GM18861 (cell line): ENCODE results near the gene INF2.
"Not testable (repeated sequence)": the region's sequence is repeated elsewhere in the genome, so short reads cannot be mapped to it uniquely, and the experiment has no call there.

Source experiments
- ATAC-seq: cut with Tn5 transposase; IDR thresholded peaks from one replicate; pipeline ENCODE4 v1.9.1; 2021; ENCODE audit not compliant: unreplicated experiment

Gene INF2

GRCh38 chr14:104689109-104689880 is at the start of gene INF2:
Gene INF2, plus strand, starts transcription at chr14:104689618. Its CDS starts 11,748 bp downstream, at chr14:104701366.
- ATAC-seq: no peak

- no peak for ATAC-seq
Observed at GRCh38 chr14:104639885-104640548, 49.4 kb upstream of the INF2 start.

- ATAC-seq: no peak
Observed at GRCh38 chr14:104640681-104641080, 48.7 kb upstream of the INF2 start.

- no peak for ATAC-seq
Observed at GRCh38 chr14:104641753-104642539, 47.5 kb upstream of the INF2 start.

DNA sequence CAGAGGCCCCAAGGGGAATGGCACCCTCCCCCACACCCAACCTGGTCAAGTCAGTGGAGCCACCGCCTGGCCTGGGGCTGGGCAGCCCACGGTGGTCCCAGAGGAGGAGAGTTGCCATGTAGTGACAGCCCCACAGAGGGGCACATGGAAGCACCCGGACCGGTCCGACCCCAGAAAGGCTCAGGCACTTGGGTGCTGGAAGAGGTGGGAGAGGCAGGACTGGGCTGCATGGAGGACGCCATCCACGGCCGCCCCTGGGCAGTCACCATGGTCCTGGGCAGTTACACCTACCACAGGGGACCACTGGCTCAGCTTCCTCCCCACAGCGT is 46.9 kb upstream of the INF2 start:
- ATAC-seq: no peak

DNA sequence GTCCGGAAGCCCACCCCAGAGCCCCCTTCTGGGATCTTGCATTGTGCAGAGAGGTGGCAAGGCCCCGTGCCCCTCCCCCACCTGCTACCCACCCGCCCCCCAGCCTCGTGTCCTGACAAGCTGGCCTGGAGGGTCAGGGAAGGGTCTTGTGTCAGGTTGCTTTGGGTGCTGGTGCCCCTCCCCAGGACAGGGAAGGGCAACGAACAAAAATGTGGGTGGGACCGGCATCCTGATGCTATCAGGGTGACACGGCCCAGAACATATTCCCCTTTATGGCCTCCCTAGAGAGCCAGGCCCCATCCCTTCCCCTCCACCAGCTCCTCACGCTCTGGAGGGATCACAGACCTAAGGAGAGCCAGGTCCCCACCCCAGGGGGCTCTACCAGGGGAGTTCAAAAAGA is 46.1 kb upstream of the INF2 start:
- ATAC-seq: no peak

GRCh38 chr14:104644091-104644635 is 45.3 kb upstream of the INF2 start:
- ATAC-seq: no peak

- no peak for ATAC-seq
Observed at GRCh38 chr14:104644656-104645378, 44.6 kb upstream of the INF2 start.

- ATAC-seq: no peak
Observed at GRCh38 chr14:104647467-104648043, 41.9 kb upstream of the INF2 start.

DNA sequence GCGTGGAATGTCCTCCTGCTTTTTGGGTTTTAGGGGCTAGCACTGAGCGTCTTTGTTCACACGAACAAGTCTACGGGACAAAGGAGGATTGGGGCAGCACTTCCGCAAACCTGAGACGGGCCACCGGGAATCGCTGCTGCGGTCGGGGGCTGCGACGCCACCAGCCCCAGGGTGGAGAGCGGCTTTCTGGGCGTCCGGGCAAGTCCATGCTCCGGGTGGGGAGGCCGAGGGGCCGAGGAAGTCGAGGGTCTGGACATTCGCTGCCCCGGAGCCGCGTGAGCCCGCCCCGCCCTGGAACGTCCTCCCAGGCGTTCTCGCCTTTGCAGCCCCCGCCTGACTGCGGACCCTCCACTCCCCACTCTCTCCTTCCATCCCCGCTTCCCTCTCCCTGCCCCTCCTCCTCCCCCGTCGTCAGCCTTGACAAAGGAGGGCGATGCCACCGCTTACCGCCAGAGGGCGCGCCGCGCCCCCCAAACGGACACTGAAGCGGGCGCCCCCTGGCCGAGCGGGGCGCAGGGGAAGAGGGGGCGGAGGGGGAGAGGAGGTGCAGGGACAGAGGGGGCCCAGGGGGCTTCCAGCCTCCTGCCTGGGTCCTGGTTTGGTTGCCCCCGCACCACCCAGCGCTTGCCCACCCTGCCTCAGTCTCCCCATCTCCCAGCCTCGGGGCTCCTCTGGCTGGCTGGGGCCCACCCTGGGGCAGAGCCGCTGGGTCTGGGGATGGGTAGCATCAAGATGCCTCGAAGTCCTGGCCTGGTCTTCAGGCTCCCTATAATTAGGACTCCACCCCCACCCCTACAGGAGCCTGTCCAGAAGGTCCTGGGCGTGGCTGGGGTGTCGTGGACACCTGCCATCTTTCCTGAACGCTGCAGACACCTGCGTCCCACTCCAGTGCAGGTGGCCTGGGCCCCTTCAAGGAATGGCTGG is 39.1 kb upstream of the INF2 start:
- ATAC-seq: no peak

- no peak for ATAC-seq
Observed at GRCh38 chr14:104650981-104651875, 38.2 kb upstream of the INF2 start.

GRCh38 chr14:104651876-104652260 is 37.5 kb upstream of the INF2 start:
- no peak for ATAC-seq

- ATAC-seq: no peak
Observed at GRCh38 chr14:104652386-104652785, 37.0 kb upstream of the INF2 start.

GRCh38 chr14:104653130-104653920 is 36.1 kb upstream of the INF2 start:
- ATAC-seq: not testable (repeated sequence)

GRCh38 chr14:104654119-104654518 is 35.3 kb upstream of the INF2 start:
- no peak for ATAC-seq

GRCh38 chr14:104655128-104655848 is 34.1 kb upstream of the INF2 start:
- no peak for ATAC-seq
